K562 (cell line): ENCODE data around the gene TRPM4. TPM values are rescaled to one million over a fixed set of nuclear protein-coding genes. Genes with fewer than 3 reads are reported as not detected.
A peak's percentile ranks its signal among the peaks of the same experiment; 100 is the strongest.

Experiments
- ATF6 ChIP-seq: sonication (generic); formaldehyde crosslinking; IDR thresholded peaks from 2 replicates; pipeline ENCODE4 v1.4.0; 2020; ENCODE audit warnings: mild to moderate bottlenecking, missing genetic modification reagents
- CTBP1 ChIP-seq: fragments of 450-650 bp; IDR thresholded peaks from 2 replicates; pipeline ENCODE4 v1.6.1; 2016; ENCODE audit warnings: borderline replicate concordance
- CXXC5 ChIP-seq: fragments of 250-450 bp; sonication (Bioruptor Pico); IDR thresholded peaks from 2 replicates; pipeline ENCODE4 v1.8.0; 2022; ENCODE audit warnings: inconsistent platforms, mild to moderate bottlenecking, moderate library complexity
- HDAC1 ChIP-seq, 2 experiments: fragments of 450-650 bp; IDR thresholded peaks; 2 replicates each; pipeline ENCODE4 v1.6.1; 2016 to 2017; ENCODE audit warnings: inconsistent platforms in 1 of 2, mild to moderate bottlenecking in 1 of 2, moderate library complexity in 1 of 2
- LEF1 ChIP-seq: fragments of 450-650 bp; IDR thresholded peaks from 2 replicates; pipeline ENCODE4 v1.6.1; 2016; ENCODE audit warnings: mild to moderate bottlenecking
- NRF1 ChIP-seq, 2 experiments: fragments of 450-650 bp; IDR thresholded peaks in 1 of 2; conservative IDR thresholded peaks in 1 of 2; 2 replicates each; pipeline ENCODE4 v1.6.1; 2014; ENCODE audit warnings: mild to moderate bottlenecking in 2 of 2
- SRF ChIP-seq, 2 experiments: fragments of 250-450, 450-650 bp in 1 of 2; sonication (Bioruptor Pico) in 1 of 2; sonication (generic) in 1 of 2; formaldehyde crosslinking; IDR thresholded peaks; 2 replicates each; pipeline versions ENCODE4 v1.5.0 to v1.5.1; 2020 to 2022; ENCODE audit warnings: mild to moderate bottlenecking in 1 of 2, missing genetic modification reagents in 1 of 2
- XRCC3 ChIP-seq: fragments of 450-650 bp; IDR thresholded peaks from 2 replicates; pipeline ENCODE4 v1.6.1; 2017; ENCODE audit warnings: mild to moderate bottlenecking, moderate library complexity
- ZBTB7A ChIP-seq: IDR thresholded peaks from 2 replicates; pipeline ENCODE4 v1.6.1; 2011; ENCODE audit warnings: low read depth, mild to moderate bottlenecking, low read length, moderate library complexity, borderline replicate concordance; ENCODE audit not compliant: control insufficient read depth
- ZKSCAN3 ChIP-seq: fragments of 250-450 bp; sonication (Bioruptor Pico); IDR thresholded peaks from 2 replicates; pipeline ENCODE4 v1.4.0; 2020
- ZNF140 ChIP-seq: fragments of 250-450 bp; sonication (Bioruptor Pico); IDR thresholded peaks from 2 replicates; pipeline ENCODE4 v1.8.0; 2021; ENCODE audit warnings: moderate library complexity, mild to moderate bottlenecking, inconsistent platforms
- ZNF146 ChIP-seq: IDR thresholded peaks from one replicate; pipeline ENCODE4 v1.6.1; 2018; ENCODE audit warnings: missing compliant biosample characterization; ENCODE audit not compliant: unreplicated experiment
- ZSCAN29 ChIP-seq: fragments of 450-650 bp; IDR thresholded peaks from 2 replicates; pipeline ENCODE4 v1.6.1; 2017
- polyA plus RNA-seq, 8 experiments: library from polyadenylated mRNA; depleted of rRNA in 4 of 8; stranded (reverse) in 5 of 8; unstranded in 3 of 8; fragments of >200 nt; fragmentation: Nextera tagmentation in 2 of 8; fragmentation: Illumina TruSeq in 1 of 8; extraction: Ambion mirVana in 2 of 8; extraction: Trizol in 1 of 8; gene quantifications; 2 replicates each; pipeline versions ENCODE4 v1.2.1 to v1.2.3, GENCODE V29; 2011 to 2014; ENCODE audit warnings: inconsistent platforms in 1 of 8, missing spikeins in 1 of 8
- total RNA-seq, 7 experiments: library from RNA; depleted of rRNA in 6 of 7; stranded (reverse); fragments of >200 nt in 6 of 7; fragmentation: Illumina TruSeq in 2 of 7; extraction: Trizol in 2 of 7; gene quantifications; 2 replicates each; pipeline versions ENCODE4 v1.2.1 to v1.2.3, GENCODE V29; 2011 to 2021; ENCODE audit warnings: low replicate concordance in 1 of 7
- TF ChIP-seq, protein P1 (sequence below): sonication (generic); formaldehyde crosslinking; IDR thresholded peaks from 2 replicates; pipeline ENCODE4 v1.8.0; 2022; ENCODE audit warnings: mild to moderate bottlenecking, missing genetic modification reagents
- TF ChIP-seq, protein P2 (sequence below): fragments of 250-450 bp; sonication (Bioruptor Pico); IDR thresholded peaks from 2 replicates; pipeline ENCODE4 v1.8.0; 2022; ENCODE audit warnings: inconsistent platforms, mild to moderate bottlenecking, moderate library complexity, borderline replicate concordance

TRPM4 gene
- total and polyA plus RNA-seq, 9 of the 15 experiments (the other 6 are each of a cell fraction or from before 2014, with no cell fraction given) = 6.5 to 45.4 (median 15.2) TPM

- TF ChIP-seq ATF6 (CRISPR knock-in tag) = peak; percentile 36; the same call in 1 of the 2 replicates
- no peak for TF ChIP-seq ZNF140
- TF ChIP-seq ZBTB7A = peak; percentile 73; the same call in 1 of the 2 replicates
- TF ChIP-seq SRF (CRISPR knock-in tag; IDR thresholded peaks at IDR 0.05) = peak in 1 of 2 experiments; percentile 90; a peak in 1 of 4 replicates
- TF ChIP-seq, protein P1, sequence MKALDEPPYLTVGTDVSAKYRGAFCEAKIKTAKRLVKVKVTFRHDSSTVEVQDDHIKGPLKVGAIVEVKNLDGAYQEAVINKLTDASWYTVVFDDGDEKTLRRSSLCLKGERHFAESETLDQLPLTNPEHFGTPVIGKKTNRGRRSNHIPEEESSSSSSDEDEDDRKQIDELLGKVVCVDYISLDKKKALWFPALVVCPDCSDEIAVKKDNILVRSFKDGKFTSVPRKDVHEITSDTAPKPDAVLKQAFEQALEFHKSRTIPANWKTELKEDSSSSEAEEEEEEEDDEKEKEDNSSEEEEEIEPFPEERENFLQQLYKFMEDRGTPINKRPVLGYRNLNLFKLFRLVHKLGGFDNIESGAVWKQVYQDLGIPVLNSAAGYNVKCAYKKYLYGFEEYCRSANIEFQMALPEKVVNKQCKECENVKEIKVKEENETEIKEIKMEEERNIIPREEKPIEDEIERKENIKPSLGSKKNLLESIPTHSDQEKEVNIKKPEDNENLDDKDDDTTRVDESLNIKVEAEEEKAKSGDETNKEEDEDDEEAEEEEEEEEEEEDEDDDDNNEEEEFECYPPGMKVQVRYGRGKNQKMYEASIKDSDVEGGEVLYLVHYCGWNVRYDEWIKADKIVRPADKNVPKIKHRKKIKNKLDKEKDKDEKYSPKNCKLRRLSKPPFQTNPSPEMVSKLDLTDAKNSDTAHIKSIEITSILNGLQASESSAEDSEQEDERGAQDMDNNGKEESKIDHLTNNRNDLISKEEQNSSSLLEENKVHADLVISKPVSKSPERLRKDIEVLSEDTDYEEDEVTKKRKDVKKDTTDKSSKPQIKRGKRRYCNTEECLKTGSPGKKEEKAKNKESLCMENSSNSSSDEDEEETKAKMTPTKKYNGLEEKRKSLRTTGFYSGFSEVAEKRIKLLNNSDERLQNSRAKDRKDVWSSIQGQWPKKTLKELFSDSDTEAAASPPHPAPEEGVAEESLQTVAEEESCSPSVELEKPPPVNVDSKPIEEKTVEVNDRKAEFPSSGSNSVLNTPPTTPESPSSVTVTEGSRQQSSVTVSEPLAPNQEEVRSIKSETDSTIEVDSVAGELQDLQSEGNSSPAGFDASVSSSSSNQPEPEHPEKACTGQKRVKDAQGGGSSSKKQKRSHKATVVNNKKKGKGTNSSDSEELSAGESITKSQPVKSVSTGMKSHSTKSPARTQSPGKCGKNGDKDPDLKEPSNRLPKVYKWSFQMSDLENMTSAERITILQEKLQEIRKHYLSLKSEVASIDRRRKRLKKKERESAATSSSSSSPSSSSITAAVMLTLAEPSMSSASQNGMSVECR (CRISPR knock-in tag) = peak; percentile 88
- no peak for TF ChIP-seq LEF1
- TF ChIP-seq CTBP1 = peak; percentile 72; the same call in 1 of the 2 replicates
- peak in 1 of 2 experiments; percentile 87; a peak in 2 of 4 replicates for TF ChIP-seq HDAC1 (IDR thresholded peaks at IDR 0.05)
- TF ChIP-seq NRF1 (conservative IDR thresholded peaks at IDR 0.05 in 1 of 2, IDR thresholded peaks at IDR 0.05 in 1 of 2) = peak; percentile 43 to 53; a peak in 3 of 4 replicates
- peak; percentile 65 for TF ChIP-seq CXXC5 (CRISPR knock-in tag)
- TF ChIP-seq, protein P2, sequence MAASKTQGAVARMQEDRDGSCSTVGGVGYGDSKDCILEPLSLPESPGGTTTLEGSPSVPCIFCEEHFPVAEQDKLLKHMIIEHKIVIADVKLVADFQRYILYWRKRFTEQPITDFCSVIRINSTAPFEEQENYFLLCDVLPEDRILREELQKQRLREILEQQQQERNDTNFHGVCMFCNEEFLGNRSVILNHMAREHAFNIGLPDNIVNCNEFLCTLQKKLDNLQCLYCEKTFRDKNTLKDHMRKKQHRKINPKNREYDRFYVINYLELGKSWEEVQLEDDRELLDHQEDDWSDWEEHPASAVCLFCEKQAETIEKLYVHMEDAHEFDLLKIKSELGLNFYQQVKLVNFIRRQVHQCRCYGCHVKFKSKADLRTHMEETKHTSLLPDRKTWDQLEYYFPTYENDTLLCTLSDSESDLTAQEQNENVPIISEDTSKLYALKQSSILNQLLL = no peak
- TF ChIP-seq ZKSCAN3 = no peak
- TF ChIP-seq ZNF146 (CRISPR knock-in tag) = no peak
- no peak for TF ChIP-seq XRCC3
- TF ChIP-seq ZSCAN29 = no peak
Observed at GRCh38 chr19:49119411-49120324, 37.9 kb upstream of the TRPM4 start, which contains the start of gene PPFIA3 (continued).
